Fibroblast of pulmonary artery (primary cell): ENCODE results near the gene MYH11.
"Not testable (repeated sequence)": the region's sequence is repeated elsewhere in the genome, so short reads cannot be mapped to it uniquely, and the experiment has no call there.

Experiments
- DNase-seq: peaks from one replicate; pipeline ENCODE4 v3.0.0-alpha.2; 2010; ENCODE audit warnings: low read depth
- H3K4me3 ChIP-seq: replicated peaks from 2 replicates; pipeline ENCODE4 v1.5.1; 2011; ENCODE audit warnings: low read depth, mild to moderate bottlenecking, control low read depth, low read length, moderate library complexity
- CTCF ChIP-seq: IDR thresholded peaks from 2 replicates; pipeline ENCODE4 v1.5.1; 2011; ENCODE audit warnings: mild to moderate bottlenecking, control low read depth, low read length, inconsistent platforms; ENCODE audit errors: missing control alignments

The MYH11 gene

GRCh38 chr16:15672514-15673167, 184.2 kb downstream of the MYH11 start:
- DNase-seq, result peak; percentile 98
- H3K4me3 ChIP-seq, result no peak overlapping the region
- no peak for TF ChIP-seq CTCF

GRCh38 chr16:15672127-15672513, 184.7 kb downstream of the MYH11 start:
- H3K4me3 ChIP-seq, DNase-seq: not testable (repeated sequence)

GRCh38 chr16:15671530-15672117, 185.2 kb downstream of the MYH11 start:
- DNase-seq, result no peak
- H3K4me3 ChIP-seq, result no peak overlapping the region
- no peak for TF ChIP-seq CTCF

GRCh38 chr16:15667091-15667742, 189.6 kb downstream of the MYH11 start:
- TF ChIP-seq CTCF, result no peak

GRCh38 chr16:15665107-15665506, 191.7 kb downstream of the MYH11 start:
- no peak for DNase-seq
- no peak overlapping the region for H3K4me3 ChIP-seq
- no peak for TF ChIP-seq CTCF

More at GRCh38 chr16:15667091-15667742, 189.6 kb downstream of the MYH11 start:
- H3K4me3 ChIP-seq, result no peak overlapping the region
- no peak for DNase-seq

GRCh38 chr16:15660203-15660601, 196.6 kb downstream of the MYH11 start:
- H3K4me3 ChIP-seq, result no peak overlapping the region
- no peak for DNase-seq
- TF ChIP-seq CTCF, result no peak

GRCh38 chr16:15658556-15658955, 198.3 kb downstream of the MYH11 start:
- H3K4me3 ChIP-seq, result no peak overlapping the region
- no peak for TF ChIP-seq CTCF
- DNase-seq, result no peak
